ENCODE data around the gene TRERF1.

GRCh38 chr6:42326248-42326647 is 125.5 kb downstream of the TRERF1 start:
- TF ChIP-seq EZH2 (IDR thresholded peaks at IDR 0.05) (no peak), CTCF (IDR thresholded peaks at IDR 0.05) (no peak), EZH2phosphoT487 (IDR thresholded peaks at IDR 0.05) (no peak)
